Breast epithelium (tissue), 3 donors: Measurements from ENCODE around the gene PROP1.

Source experiments
- POLR2A ChIP-seq: fragments of 450-650 bp; IDR thresholded peaks from one replicate; pipeline ENCODE4 v1.6.1; 2016; ENCODE audit warnings: antibody characterized with exemption, mild to moderate bottlenecking, moderate library complexity
- POLR2AphosphoS5 ChIP-seq, 3 donors: sonication (generic); formaldehyde crosslinking; IDR thresholded peaks; one replicate each; pipeline ENCODE4 v1.6.1; 2017; ENCODE audit warnings: antibody characterized with exemption in 3 of 3
- TF ChIP-seq, protein P1 (sequence below), 3 donors: fragments of 450-650 bp; IDR thresholded peaks; one replicate each; pipeline ENCODE4 v1.5.1; 2016 to 2017; ENCODE audit warnings: antibody characterized with exemption in 3 of 3, mild to moderate bottlenecking in 3 of 3, moderate library complexity in 3 of 3

DNA sequence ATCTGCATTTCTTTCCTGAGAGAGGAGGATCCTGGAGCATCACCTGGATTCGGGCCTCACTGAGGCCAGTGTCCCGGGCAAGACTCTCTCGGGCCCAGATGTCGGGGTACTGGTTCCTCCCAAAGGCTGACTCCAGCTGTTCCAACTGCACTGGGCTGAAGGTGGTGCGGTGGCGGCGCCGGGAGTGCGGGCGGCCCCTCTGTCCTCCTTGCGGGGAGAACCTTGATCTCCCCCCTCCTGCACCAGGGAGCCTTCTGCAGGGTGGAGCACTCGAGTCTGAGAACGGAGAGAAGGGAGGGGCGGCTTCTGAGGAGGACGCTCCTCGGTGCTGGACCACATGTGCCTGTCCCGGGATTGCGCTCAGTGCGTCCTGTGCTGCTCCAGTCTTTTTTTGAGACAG, 2.0 kb downstream of the PROP1 start:
- TF ChIP-seq, protein P1, sequence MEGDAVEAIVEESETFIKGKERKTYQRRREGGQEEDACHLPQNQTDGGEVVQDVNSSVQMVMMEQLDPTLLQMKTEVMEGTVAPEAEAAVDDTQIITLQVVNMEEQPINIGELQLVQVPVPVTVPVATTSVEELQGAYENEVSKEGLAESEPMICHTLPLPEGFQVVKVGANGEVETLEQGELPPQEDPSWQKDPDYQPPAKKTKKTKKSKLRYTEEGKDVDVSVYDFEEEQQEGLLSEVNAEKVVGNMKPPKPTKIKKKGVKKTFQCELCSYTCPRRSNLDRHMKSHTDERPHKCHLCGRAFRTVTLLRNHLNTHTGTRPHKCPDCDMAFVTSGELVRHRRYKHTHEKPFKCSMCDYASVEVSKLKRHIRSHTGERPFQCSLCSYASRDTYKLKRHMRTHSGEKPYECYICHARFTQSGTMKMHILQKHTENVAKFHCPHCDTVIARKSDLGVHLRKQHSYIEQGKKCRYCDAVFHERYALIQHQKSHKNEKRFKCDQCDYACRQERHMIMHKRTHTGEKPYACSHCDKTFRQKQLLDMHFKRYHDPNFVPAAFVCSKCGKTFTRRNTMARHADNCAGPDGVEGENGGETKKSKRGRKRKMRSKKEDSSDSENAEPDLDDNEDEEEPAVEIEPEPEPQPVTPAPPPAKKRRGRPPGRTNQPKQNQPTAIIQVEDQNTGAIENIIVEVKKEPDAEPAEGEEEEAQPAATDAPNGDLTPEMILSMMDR (IDR thresholded peaks at IDR 0.05), result no peak
- TF ChIP-seq POLR2A, result no peak
- TF ChIP-seq POLR2AphosphoS5 (IDR thresholded peaks at IDR 0.05), result no peak
